ACC112 (cell line): Measurements from ENCODE around the gene CPS1.

Source experiments
- H2AFZ ChIP-seq: fragments of 200-600 bp; sonication (generic); one replicate; pipeline ENCODE4 v1.6.0; 2017; ENCODE audit warnings: antibody characterized with exemption, low read length; ENCODE audit not compliant: unreplicated experiment
- H3K27ac ChIP-seq: fragments of 200-600 bp; sonication (generic); 2 replicates; pipeline ENCODE4 v1.5.1; 2014; ENCODE audit warnings: low read depth, mild to moderate bottlenecking, antibody characterized with exemption, low read length, moderate library complexity
- H3K27me3 ChIP-seq: fragments of 200-600 bp; sonication (generic); 2 replicates; pipeline ENCODE4 v1.6.1; 2014; ENCODE audit warnings: mild to moderate bottlenecking, antibody characterized with exemption, low read length, moderate library complexity, mixed read lengths; ENCODE audit not compliant: insufficient read depth
- H3K36me3 ChIP-seq: fragments of 200-600 bp; sonication (generic); 2 replicates; pipeline ENCODE4 v1.6.1; 2016; ENCODE audit warnings: mild to moderate bottlenecking, antibody characterized with exemption, low read length, moderate library complexity, mixed read lengths; ENCODE audit not compliant: insufficient read depth
- H3K4me1 ChIP-seq: fragments of 200-600 bp; sonication (generic); one replicate; pipeline ENCODE4 v1.6.1; 2016; ENCODE audit warnings: low read length, mixed read lengths; ENCODE audit not compliant: insufficient read depth, unreplicated experiment, control insufficient read depth
- H3K4me3 ChIP-seq: fragments of 200-600 bp; sonication (generic); 2 replicates; pipeline ENCODE4 v1.5.1; 2014; ENCODE audit warnings: mild to moderate bottlenecking, low read depth, low read length
- H3K79me2 ChIP-seq: fragments of 200-600 bp; sonication (generic); one replicate; pipeline ENCODE4 v1.6.0; 2016; ENCODE audit warnings: low read length; ENCODE audit not compliant: control insufficient read depth, unreplicated experiment, insufficient read depth

CPS1 gene

DNA sequence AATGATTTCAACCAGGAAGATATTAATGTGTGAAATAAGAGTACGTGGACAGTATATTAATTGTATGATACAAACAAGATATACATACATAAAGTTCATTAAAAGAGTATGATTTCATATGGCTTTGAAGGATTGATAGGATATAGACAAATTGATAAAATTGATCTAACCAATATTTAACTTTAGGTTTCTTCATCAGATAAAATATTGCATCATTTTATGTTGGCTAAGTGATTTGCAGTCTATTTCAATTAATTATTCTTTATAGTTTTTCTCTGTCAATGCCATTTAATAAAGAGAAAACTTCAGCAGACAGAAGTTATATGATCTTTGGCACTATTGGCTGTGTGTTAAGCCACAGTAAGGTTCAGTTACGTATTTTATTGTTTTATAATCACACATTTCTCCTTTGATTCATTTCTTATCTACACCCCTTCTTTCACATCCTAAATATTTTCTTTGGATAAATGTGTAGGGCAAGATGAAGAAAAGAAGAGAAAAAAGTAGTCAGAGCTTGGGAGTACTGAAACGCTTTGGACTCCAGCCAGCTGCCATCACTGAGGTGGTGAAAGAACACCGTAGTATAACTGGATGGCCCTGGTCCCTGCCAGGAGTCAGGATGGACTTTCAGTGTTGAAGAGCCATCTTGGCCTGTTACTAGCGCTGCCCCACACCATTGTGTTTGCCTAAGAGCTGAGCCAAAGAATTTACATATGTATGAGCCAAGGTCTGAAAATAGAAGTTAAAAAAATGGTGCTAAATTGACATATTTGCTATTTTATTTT, 9.8 kb upstream of the CPS1 start:
- Histone ChIP-seq H2AFZ (no peak overlapping the region), H3K4me1 (no peaks in the 10 kb centered on the region), H3K36me3 (no peaks in the 10 kb centered on the region), H3K79me2 (no peaks in the 10 kb centered on the region), H3K4me3 (no peak overlapping the region), H3K27me3 (no peaks in the 10 kb centered on the region), H3K27ac (no peak overlapping the region)

GRCh38 chr2:210548031-210548430, 8.4 kb upstream of the CPS1 start:
- Histone ChIP-seq H2AFZ (no peak overlapping the region), H3K27me3 (no peaks in the 10 kb centered on the region), H3K79me2 (no peaks in the 10 kb centered on the region), H3K27ac (no peak overlapping the region), H3K36me3 (no peaks in the 10 kb centered on the region), H3K4me1 (peaks cover 8% of the 10 kb centered on the region), H3K4me3 (no peak overlapping the region)

DNA sequence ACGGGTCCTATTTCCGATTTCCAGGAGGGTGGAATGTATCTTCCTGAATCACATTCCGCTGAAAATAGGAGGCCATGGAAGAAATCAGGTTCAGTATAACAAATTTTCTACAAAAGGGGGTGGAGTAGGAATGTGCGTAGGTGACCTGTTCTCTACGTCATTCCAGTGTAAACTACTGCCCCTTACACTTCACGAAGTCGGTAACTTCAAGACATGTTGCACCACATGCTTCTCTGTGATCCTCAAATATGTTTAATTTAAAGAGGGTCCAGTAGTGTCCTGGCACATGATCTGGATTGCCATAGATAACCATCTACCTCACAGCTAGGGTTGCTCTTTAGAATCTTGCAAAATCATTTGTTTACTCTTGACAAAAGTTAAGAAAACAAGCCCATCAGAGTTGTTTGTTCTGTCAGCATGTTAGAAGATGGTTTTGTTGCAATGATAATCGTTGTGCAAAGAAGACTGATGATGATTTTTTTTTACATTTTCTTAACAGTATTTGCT, 7.5 kb upstream of the CPS1 start:
- H2AFZ ChIP-seq: no peak overlapping the region
- H3K4me1 ChIP-seq: peaks cover 14% of the 10 kb centered on the region
- H3K79me2 ChIP-seq: no peaks in the 10 kb centered on the region
- H3K4me3 ChIP-seq: no peak overlapping the region
- no peaks in the 10 kb centered on the region for H3K36me3 ChIP-seq
- H3K27me3 ChIP-seq: no peaks in the 10 kb centered on the region
- H3K27ac ChIP-seq: no peak overlapping the region

GRCh38 chr2:210551001-210551400, 5.4 kb upstream of the CPS1 start:
- no peak overlapping the region for H2AFZ ChIP-seq
- no peak overlapping the region for H3K4me3 ChIP-seq
- H3K36me3 ChIP-seq: no peaks in the 10 kb centered on the region
- no peaks in the 10 kb centered on the region for H3K27me3 ChIP-seq
- no peaks in the 10 kb centered on the region for H3K79me2 ChIP-seq
- peaks cover 17% of the 10 kb centered on the region for H3K4me1 ChIP-seq
- H3K27ac ChIP-seq: no peak overlapping the region

GRCh38 chr2:210553373-210553772, 3.0 kb upstream of the CPS1 start:
- Histone ChIP-seq H3K4me3 (no peak overlapping the region), H3K27me3 (no peaks in the 10 kb centered on the region), H3K27ac (no peak overlapping the region), H2AFZ (no peak overlapping the region), H3K36me3 (no peaks in the 10 kb centered on the region), H3K4me1 (peaks cover 21% of the 10 kb centered on the region), H3K79me2 (no peaks in the 10 kb centered on the region)

- Histone ChIP-seq H2AFZ (no peak overlapping the region), H3K27me3 (no peaks in the 10 kb centered on the region), H3K36me3 (no peaks in the 10 kb centered on the region), H3K4me3 (no peak overlapping the region), H3K27ac (no peak overlapping the region), H3K4me1 (peaks cover 29% of the 10 kb centered on the region), H3K79me2 (no peaks in the 10 kb centered on the region)
Observed at GRCh38 chr2:210555555-210555954, 844 bp upstream of the CPS1 start.

DNA sequence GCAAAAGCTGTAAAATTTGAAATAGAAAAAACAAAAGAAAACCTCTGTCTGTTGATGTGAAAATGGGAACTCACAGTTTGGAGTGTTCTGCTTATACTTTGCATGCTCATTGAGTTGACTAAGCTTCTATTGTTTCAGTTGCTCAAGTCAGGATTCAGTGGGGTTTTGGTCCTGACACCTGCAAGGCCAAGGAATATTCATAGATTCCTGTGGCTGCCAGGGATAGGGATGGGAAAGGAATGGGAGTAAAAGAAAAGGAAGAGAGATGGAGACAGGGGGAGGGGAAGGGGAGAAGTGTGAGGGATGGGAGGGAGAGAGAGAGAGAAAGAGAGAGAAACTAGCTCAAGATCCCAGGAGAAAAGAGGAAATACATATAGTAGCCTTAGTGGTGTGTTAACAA, 1.3 kb downstream of the CPS1 start:
- peaks cover 24% of the 10 kb centered on the region for H3K4me1 ChIP-seq
- no peaks in the 10 kb centered on the region for H3K36me3 ChIP-seq
- no peak overlapping the region for H2AFZ ChIP-seq
- H3K27me3 ChIP-seq: no peaks in the 10 kb centered on the region
- no peak overlapping the region for H3K4me3 ChIP-seq
- no peaks in the 10 kb centered on the region for H3K79me2 ChIP-seq
- H3K27ac ChIP-seq: no peak overlapping the region

GRCh38 chr2:210558708-210559107, 2.3 kb downstream of the CPS1 start:
- Histone ChIP-seq H3K79me2 (no peaks in the 10 kb centered on the region), H3K27me3 (no peaks in the 10 kb centered on the region), H2AFZ (no peak overlapping the region), H3K4me1 (peaks cover 16% of the 10 kb centered on the region), H3K27ac (no peak overlapping the region), H3K36me3 (no peaks in the 10 kb centered on the region), H3K4me3 (no peak overlapping the region)

GRCh38 chr2:210559182-210559581, 2.8 kb downstream of the CPS1 start:
- Histone ChIP-seq H3K79me2 (no peaks in the 10 kb centered on the region), H3K4me3 (no peak overlapping the region), H2AFZ (no peak overlapping the region), H3K27me3 (no peaks in the 10 kb centered on the region), H3K36me3 (no peaks in the 10 kb centered on the region), H3K27ac (no peak overlapping the region), H3K4me1 (peaks cover 15% of the 10 kb centered on the region)

DNA sequence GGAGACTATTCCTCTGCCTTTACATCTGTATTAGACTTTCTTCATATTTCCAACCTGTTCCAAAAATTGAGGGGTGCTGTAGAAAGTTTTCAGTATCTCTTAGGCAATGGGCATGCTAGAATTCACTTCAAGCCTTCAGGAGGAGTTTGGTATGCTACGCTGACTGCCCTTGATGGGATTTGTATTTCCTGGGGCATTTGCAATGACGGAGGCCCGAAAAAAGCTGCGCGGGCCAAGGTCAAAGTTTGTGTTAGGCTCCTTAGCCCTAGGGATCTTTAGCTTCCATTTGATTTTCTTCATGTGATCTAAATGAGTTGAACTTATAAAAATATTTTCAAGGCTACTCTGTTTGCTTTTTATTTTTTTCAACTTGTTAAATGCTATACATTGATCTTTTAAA, 5.1 kb downstream of the CPS1 start:
- Histone ChIP-seq H3K79me2 (no peaks in the 10 kb centered on the region), H3K27ac (no peak overlapping the region)

DNA sequence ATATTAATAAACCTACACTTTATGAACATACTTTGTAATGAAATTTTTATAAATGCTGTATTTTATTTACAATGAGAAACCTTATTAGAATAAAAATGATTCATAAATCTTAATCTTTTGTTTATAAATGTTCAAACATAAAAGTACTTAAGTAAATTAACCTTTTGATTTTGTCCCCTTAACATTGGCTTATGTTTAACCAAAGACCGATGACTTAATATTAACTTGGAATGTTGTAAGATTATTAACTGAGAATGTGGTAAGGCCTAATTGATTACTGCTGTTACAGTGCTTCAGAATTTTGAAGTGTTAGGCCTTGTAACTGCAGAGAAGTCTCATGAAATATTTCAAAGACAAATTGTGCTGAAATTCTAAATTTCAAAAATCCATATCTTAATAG, 5.7 kb downstream of the CPS1 start:
- Histone ChIP-seq H3K4me1 (peaks cover 12% of the 10 kb centered on the region), H3K4me3 (no peak overlapping the region), H3K27ac (no peak overlapping the region), H3K79me2 (no peaks in the 10 kb centered on the region), H3K36me3 (no peaks in the 10 kb centered on the region), H2AFZ (no peak overlapping the region), H3K27me3 (no peaks in the 10 kb centered on the region)

More for the DNA sequence above, 5.1 kb downstream of the CPS1 start:
- Histone ChIP-seq H3K27me3 (no peaks in the 10 kb centered on the region), H3K4me1 (peaks cover 12% of the 10 kb centered on the region), H3K4me3 (no peak overlapping the region), H2AFZ (no peak overlapping the region), H3K36me3 (no peaks in the 10 kb centered on the region)
